Transverse colon (tissue), 4 donors: ENCODE data around the gene RPS6KA2. TPM values are rescaled to one million over a fixed set of nuclear protein-coding genes. Genes with fewer than 3 reads are reported as not detected.

Experiments used
- DNase-seq: peaks from one replicate; pipeline ENCODE4 v3.0.0-alpha.2; 2019
- H3K27ac ChIP-seq, 4 donors: fragments of 200-600 bp; sonication (generic); 2 replicates each; pipeline ENCODE4 v1.5.1; 2016 to 2018; ENCODE audit warnings: inconsistent platforms in 4 of 4
- H3K27me3 ChIP-seq: fragments of 200-600 bp; sonication (generic); 2 replicates; pipeline ENCODE4 v1.5.1; 2017; ENCODE audit warnings: inconsistent platforms
- H3K36me3 ChIP-seq, 4 donors: fragments of 200-600 bp; sonication (generic); 2 replicates each; pipeline ENCODE4 v1.5.1; 2017 to 2019; ENCODE audit warnings: inconsistent platforms in 4 of 4
- H3K4me1 ChIP-seq, 4 donors: fragments of 200-600 bp; sonication (generic); 2 replicates each; pipeline ENCODE4 v1.5.1; 2017 to 2020; ENCODE audit warnings: inconsistent platforms in 4 of 4
- H3K4me3 ChIP-seq, 4 donors: fragments of 200-600 bp; sonication (generic); 1 replicate in 1 of 4; 2 replicates in 3 of 4; pipeline versions ENCODE4 v1.5.1 to v1.6.1; 2017 to 2019; ENCODE audit warnings: inconsistent platforms in 4 of 4
- H3K9me3 ChIP-seq, 2 donors: fragments of 200-600 bp; sonication (generic); 2 replicates each; pipeline ENCODE4 v1.5.1; 2017 to 2019; ENCODE audit warnings: inconsistent platforms in 2 of 2
- EP300 ChIP-seq: sonication (generic); formaldehyde crosslinking; IDR thresholded peaks from one replicate; pipeline ENCODE4 v1.6.1; 2017; ENCODE audit warnings: antibody characterized with exemption, low read depth
- POLR2A ChIP-seq: fragments of 450-650 bp; IDR thresholded peaks from one replicate; pipeline ENCODE4 v1.6.1; 2016; ENCODE audit warnings: antibody characterized with exemption, mild to moderate bottlenecking, moderate library complexity
- POLR2AphosphoS5 ChIP-seq, 3 donors: sonication (generic); formaldehyde crosslinking; IDR thresholded peaks; one replicate each; pipeline ENCODE4 v1.6.1; 2016; ENCODE audit warnings: antibody characterized with exemption in 3 of 3
- WGBS, 2 donors: methylation state at CpG; one replicate each; pipeline ENCODE4 v1.1.5; 2018; ENCODE audit warnings: low coverage in 1 of 2; 5-methylcytosine and 5-hydroxymethylcytosine counted together
- in situ Hi-C, 4 donors: fragments of 200-750 bp; cut with MboI; loops; one replicate each; pipeline versions ENCODE4 v1.15.0 to v1.15.1; 2017; ENCODE audit warnings: low sequenced_read_pairs in 3 of 4, low pct_ligation_motif_present in 1 of 4, low pct_unique_long_range_greater_than_20kb in 1 of 4
- intact Hi-C: fragments of 100-400 bp; cut with DNase I; formaldehyde crosslinking; loops from one replicate; pipeline ENCODE4 v1.15.1; 2023; ENCODE audit warnings: low total_unique reads
- total RNA-seq, 4 donors: library from RNA; depleted of rRNA; stranded (reverse); fragments of >200 nt; gene quantifications; one replicate each; pipeline ENCODE4 v1.1.0, GENCODE V29; 2016
- TF ChIP-seq, protein P1 (sequence below), 5 experiments: fragments of 200-600 bp in 3 of 5; fragments of 450-650 bp in 2 of 5; sonication (generic) in 3 of 5; IDR thresholded peaks; 1 replicate in 2 of 5; 2 replicates in 3 of 5; pipeline ENCODE4 v1.5.1; 2016 to 2017; ENCODE audit warnings: antibody characterized with exemption in 5 of 5, inconsistent platforms in 3 of 5, mild to moderate bottlenecking in 2 of 5, moderate library complexity in 1 of 5

Gene RPS6KA2
- total RNA-seq, 4 donors from 2014 or later, result 9.6 to 41.1 (median 15.4) TPM

GRCh38 chr6:166375013-166375412 lies 252.0 kb downstream of the RPS6KA2 start:
- intact Hi-C loops, result no loop called here
- in situ Hi-C loops, result loop anchor here in 1 of 4 donors (25.0 kb wide), 1 partner anchor 488 kb away; no protein-coding TSS in a partner anchor
- WGBS, 2 donors, result 93% methylated on average over 1 of the region's 1 CpG; no CpG with 5 or more reads in 1 of the 2 donors
- Histone ChIP-seq H3K4me1 (peaks cover 0 to 11% (median 0%) of the 10 kb centered on the region in 4 donors), H3K9me3 (no peaks in the 10 kb centered on the region), H3K27me3 (no peaks in the 10 kb centered on the region), H3K36me3 (no peaks in the 10 kb centered on the region), H3K27ac (no peak overlapping the region), H3K4me3 (no peak overlapping the region)
- TF ChIP-seq POLR2AphosphoS5 (IDR thresholded peaks at IDR 0.05) (no peak), POLR2A (no peak), EP300 (no peak)
- TF ChIP-seq, protein P1, sequence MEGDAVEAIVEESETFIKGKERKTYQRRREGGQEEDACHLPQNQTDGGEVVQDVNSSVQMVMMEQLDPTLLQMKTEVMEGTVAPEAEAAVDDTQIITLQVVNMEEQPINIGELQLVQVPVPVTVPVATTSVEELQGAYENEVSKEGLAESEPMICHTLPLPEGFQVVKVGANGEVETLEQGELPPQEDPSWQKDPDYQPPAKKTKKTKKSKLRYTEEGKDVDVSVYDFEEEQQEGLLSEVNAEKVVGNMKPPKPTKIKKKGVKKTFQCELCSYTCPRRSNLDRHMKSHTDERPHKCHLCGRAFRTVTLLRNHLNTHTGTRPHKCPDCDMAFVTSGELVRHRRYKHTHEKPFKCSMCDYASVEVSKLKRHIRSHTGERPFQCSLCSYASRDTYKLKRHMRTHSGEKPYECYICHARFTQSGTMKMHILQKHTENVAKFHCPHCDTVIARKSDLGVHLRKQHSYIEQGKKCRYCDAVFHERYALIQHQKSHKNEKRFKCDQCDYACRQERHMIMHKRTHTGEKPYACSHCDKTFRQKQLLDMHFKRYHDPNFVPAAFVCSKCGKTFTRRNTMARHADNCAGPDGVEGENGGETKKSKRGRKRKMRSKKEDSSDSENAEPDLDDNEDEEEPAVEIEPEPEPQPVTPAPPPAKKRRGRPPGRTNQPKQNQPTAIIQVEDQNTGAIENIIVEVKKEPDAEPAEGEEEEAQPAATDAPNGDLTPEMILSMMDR (IDR thresholded peaks at IDR 0.05), result no peak
- DNase-seq, result no peak

GRCh38 chr6:166370489-166370888 lies 256.6 kb downstream of the RPS6KA2 start:
- WGBS, 2 donors, result 90 to 95% methylated on average over 3 of the region's 3 CpGs
- TF ChIP-seq POLR2AphosphoS5 (IDR thresholded peaks at IDR 0.05) (no peak), EP300 (no peak), POLR2A (no peak)
- TF ChIP-seq, protein P1 (IDR thresholded peaks at IDR 0.05), result no peak
- in situ Hi-C loops, result no loop called here
- Histone ChIP-seq H3K36me3 (peaks cover 0 to 11% (median 2%) of the 10 kb centered on the region in 4 donors), H3K4me3 (no peak overlapping the region), H3K27ac (no peak overlapping the region), H3K4me1 (no peaks in the 10 kb centered on the region), H3K27me3 (no peaks in the 10 kb centered on the region), H3K9me3 (no peaks in the 10 kb centered on the region)
- no peak for DNase-seq
- intact Hi-C loops, result no loop called here

DNA sequence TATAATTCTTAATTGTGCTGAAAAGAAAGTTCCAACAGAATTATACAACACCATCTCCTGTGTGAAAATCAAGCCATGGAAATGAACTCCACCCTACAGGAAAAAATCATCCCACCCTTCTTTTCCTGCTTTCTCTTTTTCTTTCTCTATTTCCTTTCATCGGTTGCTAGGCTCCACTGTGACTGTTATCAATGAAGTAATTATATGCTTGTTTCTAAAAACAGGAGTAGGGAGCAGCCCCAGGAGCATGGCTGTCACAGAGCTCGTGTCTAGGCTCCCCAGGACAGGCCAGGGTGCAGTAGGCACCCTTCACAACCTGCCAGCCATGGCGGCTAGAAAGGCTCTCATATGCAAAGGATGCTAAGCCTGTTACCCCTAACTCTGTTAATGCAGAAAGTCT lies 257.3 kb downstream of the RPS6KA2 start:
- no peak for DNase-seq
- Histone ChIP-seq H3K27me3 (no peaks in the 10 kb centered on the region), H3K4me3 (no peak overlapping the region), H3K27ac (no peak overlapping the region), H3K4me1 (no peaks in the 10 kb centered on the region), H3K36me3 (peaks cover 0 to 17% (median 5%) of the 10 kb centered on the region in 4 donors), H3K9me3 (no peaks in the 10 kb centered on the region)
- WGBS, 2 donors, result 72 to 77% methylated on average over 3 of the region's 3 CpGs
- in situ Hi-C loops (no loop called here), intact Hi-C loops (no loop called here)
- TF ChIP-seq EP300 (no peak), POLR2A (no peak), POLR2AphosphoS5 (IDR thresholded peaks at IDR 0.05) (no peak)
- TF ChIP-seq, protein P1 (IDR thresholded peaks at IDR 0.05), result no peak

- TF ChIP-seq EP300 (no peak), POLR2A (no peak), POLR2AphosphoS5 (IDR thresholded peaks at IDR 0.05) (no peak)
- TF ChIP-seq, protein P1 (IDR thresholded peaks at IDR 0.05), result no peak
- in situ Hi-C loops, result no loop called here
- intact Hi-C loops, result no loop called here
- Histone ChIP-seq H3K9me3 (no peaks in the 10 kb centered on the region), H3K4me1 (no peaks in the 10 kb centered on the region), H3K27ac (no peak overlapping the region), H3K27me3 (no peaks in the 10 kb centered on the region), H3K36me3 (peaks cover 0 to 25% (median 7%) of the 10 kb centered on the region in 4 donors), H3K4me3 (no peak overlapping the region)
- WGBS, 2 donors, result 85 to 87% methylated on average over 3 of the region's 3 CpGs
- DNase-seq, result no peak
Measured at GRCh38 chr6:166366921-166367320, 260.1 kb downstream of the RPS6KA2 start.
